ENCODE results near the gene DEAF1.
A peak's percentile ranks its signal among the peaks of the same experiment; 100 is the strongest.
"Not testable (repeated sequence)": the region's sequence is repeated elsewhere in the genome, so short reads cannot be mapped to it uniquely, and the experiment has no call there.

Gene DEAF1

DNA sequence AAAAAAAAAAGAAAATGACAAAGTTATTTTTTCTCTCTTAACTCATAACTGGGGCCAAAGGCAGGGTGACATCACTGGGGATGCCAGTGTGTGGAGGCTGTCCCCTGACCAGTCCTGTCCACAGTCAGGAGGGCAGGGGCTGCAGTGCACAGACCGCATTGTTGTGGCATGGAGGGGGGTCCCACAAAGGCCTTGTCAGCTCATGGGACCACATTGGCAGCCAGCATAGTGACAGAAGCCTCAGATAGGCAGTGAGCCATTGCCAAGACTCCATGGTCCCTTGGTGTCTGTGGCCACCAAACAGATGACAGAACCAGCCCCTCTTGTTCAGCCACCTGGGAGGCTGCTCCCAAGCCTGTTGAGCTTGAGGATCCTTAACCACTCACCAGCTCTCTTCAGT is 4.7 kb upstream of the DEAF1 start:
- no peak for DNase-seq

DNA sequence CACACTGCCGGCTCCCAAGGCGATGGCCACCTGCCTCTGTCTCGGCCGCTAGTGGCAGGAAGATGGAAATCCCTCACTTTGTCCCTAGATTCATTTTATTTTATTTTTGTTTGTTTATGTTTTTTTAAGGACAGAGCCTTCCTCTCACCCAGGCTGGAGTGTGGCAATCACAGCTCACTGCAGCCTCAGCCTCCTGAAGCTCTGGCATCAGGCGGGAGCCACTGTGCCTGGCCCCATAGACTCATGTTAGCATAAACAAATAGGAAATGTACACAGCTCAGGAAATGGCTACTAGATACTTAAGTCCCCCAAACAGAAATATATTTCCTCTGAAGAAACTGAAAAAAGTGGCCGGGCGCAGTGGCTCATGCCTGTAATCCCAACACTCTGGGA is 4.1 kb upstream of the DEAF1 start:
- no peak for DNase-seq

GRCh38 chr11:698493-699115 is 3.6 kb upstream of the DEAF1 start:
- no peak for DNase-seq

DNA sequence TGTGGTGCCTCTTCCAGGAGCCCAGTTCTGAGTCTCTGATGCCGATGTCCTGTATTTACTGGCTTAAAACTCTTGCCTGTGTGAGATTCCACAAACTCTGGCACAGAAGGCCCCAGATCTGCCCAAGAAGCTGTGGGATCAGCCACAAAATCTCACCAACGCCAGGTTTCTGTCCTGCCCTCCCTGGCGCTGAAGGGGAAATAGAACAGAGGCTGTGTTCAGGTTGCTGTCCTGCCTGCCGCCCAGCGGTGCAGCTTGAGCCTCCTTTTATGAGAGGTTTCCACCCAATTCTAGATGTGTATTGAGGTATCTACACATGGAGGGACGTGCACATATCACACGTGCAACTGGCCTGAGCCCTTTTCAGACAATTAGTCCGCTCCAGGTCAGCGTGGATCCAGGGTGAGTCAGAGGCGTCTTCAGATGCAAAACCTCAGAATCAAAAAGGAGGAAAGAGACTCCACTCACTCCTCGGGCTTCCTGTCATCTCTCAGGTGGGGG is 2.8 kb upstream of the DEAF1 start:
- no peak for DNase-seq

DNA sequence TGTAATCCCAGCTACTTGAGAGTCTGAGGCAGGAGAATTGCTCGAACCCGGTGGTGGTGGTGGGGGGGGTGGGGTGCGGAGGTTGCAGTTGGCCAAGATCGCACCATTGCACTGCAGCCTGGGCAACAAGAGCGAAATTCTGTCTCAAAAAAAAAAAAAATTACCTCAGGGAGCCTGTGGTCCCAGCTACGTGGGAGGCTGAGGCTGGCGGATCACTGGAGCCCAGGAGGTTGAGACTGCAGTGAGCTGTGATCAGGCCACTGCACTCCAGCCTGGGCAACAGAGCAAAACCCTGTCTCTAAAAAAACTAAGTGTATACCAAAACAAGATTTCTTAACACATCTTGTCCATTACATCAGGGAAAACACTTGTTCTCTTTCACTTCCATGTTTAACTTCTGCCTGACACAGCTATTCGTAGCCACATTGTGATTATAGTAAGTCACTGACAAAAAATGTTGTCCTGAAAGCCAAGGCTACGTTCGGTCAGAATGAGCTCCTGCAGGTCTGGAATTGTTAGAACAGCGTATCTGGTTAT is 2.0 kb upstream of the DEAF1 start:
- no peak for DNase-seq

DNA sequence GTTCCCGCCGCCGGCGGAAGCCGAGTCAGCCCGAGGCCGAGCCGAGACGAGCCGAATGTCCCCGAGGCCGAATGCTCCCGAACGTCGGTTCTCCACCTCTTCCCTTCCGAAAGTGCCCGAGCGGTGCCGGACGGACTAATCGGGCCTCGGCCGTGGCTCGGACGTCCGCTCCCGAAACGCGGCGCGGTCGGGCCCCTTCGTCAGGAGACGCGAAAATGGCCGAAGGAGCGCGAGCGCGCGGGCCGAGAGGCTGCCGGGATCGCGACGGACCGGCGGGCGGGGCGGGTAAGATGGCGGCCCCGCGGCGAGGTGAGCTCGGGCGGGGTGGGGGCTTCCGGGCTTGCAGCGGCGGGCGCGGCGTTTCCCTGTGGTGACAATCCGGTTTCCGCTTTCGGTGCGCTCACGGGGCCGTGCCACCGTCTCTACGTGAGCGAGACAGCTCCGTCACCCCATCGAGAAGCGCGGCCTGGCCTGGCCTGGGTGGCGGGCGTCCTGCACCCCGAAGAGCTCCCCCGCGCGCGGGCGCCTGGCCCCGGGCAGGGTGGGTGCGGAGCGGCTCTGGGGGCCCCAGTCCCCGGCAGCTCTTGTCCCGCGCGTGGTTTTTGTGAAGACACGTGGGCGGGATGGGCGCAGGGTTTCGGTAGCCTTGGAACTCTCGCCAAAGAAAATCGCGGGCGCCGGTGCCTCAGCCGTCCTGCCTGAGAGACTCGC is 671 bp upstream of the DEAF1 start, which contains the start of gene TMEM80:
TMEM80 (plus strand) TSS at position 279 of the 711 bp plus-strand sequence; CDS start at position 291, 12 bp downstream.
- peak; percentile 97 for DNase-seq

DNA sequence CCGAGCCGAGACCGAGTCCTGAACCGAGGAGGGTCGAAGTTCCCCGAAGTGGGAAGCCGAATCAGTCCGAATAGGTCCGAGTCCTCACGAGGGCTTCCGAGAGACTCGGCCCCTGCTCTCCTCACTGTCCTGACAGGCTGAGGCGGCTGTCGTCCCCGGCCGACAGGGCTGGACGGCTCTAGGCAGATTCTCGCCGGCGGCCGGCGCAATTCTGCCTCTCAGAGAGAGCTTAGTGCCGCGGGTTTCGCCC is 191 bp upstream of the DEAF1 start:
- DNase-seq, result no peak

DNA sequence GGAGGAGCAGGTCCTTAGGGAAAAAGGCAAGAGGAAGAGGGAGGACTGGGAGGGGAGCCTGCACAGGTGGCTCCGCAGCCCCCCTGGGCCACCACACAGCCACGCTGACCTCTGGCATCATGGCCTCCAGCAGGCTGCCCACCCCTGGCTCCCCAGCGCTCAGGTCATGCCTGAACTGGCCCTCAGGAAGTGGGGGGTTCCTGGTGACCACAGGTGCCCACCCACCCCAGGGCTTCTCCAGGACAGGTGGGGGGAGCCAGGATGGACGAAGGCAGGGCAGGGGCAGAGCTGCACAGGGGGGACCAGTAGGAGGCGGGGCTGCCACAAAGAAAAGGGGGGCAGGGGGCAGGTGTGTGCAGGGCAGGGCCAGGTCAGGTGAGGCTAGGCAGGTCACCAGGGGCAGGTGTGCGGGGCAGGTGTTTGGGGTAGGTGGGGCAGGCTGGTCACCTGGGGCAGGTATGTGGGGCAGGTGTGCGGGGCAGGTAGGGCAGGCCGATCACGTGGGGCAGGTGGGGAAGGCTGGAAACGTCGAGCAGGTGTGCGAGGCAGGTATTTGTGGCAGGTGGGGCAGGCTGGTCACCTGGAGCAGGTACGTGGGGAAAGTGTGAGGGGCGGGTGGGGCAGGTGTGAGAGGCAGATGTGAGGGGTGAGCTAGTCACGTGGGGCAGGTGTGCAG is 997 bp downstream of the DEAF1 start:
- DNase-seq, result no peak

DNA sequence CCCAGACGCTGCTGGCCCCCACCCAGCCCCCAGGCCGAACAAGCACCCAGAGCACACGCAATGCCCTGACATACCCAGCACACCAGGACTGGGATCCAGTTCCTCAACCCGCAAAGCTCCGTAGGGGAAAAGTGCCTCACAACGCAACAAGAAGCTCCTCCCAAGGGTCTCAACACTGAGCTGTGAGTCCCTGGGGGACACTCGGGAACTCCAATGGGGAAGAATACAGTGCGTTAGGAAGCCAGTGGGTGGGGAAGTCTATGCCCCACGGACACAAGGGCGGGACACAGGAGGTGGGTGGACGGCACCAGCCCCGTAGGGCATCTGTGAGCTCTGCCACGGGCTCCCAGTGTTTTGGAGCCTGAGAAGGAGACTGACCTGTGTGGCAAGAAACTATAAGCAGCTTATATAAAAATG is 1.6 kb downstream of the DEAF1 start:
- DNase-seq, result no peak

- no peak for DNase-seq
Measured at GRCh38 chr11:692824-693414, 2.1 kb downstream of the DEAF1 start.

DNA sequence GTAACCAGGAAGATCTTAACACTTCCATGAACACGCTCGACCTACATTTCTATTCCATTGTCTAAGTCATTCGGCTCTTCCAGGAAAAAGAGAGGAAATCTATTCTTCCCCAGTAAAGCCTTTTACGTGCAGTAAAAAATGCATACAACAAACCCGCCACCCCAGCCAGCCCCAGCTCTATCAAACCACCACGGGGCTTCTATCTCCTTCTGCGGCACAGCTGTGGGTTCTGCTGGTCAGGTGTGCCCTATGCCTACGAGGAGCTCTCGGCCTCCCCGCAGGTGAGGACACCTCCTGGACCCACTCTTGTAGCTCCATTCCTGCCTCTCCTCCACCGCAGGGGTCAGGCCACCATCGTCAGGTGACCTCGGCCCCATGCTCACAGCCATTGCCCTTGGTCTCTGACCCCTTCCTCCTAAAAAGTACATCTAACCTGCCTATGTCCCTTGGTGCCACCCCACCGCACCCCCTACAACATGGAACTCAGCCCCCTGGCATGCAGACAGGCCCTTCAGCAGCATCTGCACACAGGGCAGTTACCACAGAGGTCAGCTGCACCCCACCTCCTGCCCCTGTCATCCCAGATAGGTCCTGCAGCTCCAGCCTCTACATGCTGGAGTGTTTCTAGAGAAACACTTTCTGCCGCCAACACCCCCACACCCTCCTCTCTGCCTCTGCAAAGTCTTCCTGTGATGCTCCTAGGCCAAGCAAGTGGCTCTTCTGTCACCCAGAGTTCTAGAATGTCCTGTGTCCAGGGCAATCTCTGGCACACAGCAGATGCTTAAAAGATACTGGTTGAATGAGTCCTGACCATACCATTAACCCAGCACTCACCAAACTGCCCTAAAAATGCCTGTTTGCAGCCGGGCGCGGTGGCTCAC is 3.1 kb downstream of the DEAF1 start:
- DNase-seq, result no peak

DNA sequence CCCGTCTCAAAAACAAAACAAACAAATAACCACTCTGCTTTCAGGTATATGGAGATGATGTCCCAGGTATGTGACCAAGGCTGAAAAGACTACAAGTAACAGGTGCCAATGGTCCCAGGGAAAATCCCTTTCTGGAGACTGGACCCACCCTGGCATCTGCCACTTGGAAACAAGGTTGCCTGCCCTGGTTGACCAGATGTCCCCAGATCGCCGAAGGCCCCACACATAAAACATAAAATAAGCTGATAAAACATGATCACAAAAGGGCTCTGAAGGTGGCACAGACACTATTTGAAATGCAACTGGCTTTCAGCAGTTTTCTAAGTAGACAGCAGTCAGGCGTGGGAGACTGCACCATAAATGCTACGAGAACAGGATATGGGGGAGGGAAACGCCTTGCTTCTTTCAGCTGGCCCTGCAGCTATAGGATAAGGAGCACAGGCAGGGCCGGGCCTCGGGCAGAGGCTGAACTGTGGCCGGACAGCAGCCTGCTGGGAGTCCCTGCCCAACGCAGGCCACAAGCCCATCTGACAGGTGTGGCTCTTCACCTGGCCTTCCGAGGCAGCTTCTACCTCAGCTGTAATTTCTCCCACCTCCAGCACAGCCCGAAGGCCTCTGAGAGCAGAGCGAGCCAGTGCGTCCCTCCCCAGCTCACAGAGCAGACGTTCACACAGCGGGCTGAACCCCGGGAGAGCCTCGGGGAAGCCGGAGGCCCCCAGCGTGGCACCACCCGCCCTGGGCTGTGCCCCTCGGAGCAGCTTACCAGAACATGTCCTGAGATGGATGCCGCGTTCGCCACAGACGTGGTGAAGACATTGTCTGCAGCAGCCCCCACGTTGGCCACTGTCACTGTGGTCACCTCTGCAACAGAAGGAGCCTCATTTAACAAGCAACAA is 4.0 kb downstream of the DEAF1 start:
- DNase-seq, result no peak

- DNase-seq, result not testable (repeated sequence)
Measured at GRCh38 chr11:690244-690643, 4.8 kb downstream of the DEAF1 start.

GRCh38 chr11:689625-690024 is 5.4 kb downstream of the DEAF1 start:
- no peak for DNase-seq

- no peak for DNase-seq
Measured at GRCh38 chr11:688681-689080, 6.3 kb downstream of the DEAF1 start.

DNA sequence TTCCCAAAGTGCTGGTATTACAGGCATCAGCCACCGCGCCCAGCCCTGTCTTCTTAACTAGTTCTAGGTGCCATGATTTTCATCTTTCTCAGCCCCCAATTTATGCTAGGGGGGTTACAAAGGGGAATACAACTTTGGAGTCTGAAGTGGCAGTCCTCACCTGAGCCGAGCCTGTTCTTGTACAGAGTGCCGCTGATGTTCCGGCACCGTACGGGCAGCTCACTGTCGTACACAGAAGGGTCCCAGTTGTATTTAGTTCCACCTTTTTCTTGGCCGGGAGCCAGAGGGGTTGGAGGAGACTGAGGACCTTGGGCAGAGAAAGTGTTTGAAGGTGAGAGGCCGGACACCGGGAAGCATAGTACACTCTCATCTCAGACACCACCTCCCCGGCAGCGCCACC is 7.3 kb downstream of the DEAF1 start:
- no peak for DNase-seq

GRCh38 chr11:686451-687243 is 8.4 kb downstream of the DEAF1 start:
- DNase-seq, result no peak

DNA sequence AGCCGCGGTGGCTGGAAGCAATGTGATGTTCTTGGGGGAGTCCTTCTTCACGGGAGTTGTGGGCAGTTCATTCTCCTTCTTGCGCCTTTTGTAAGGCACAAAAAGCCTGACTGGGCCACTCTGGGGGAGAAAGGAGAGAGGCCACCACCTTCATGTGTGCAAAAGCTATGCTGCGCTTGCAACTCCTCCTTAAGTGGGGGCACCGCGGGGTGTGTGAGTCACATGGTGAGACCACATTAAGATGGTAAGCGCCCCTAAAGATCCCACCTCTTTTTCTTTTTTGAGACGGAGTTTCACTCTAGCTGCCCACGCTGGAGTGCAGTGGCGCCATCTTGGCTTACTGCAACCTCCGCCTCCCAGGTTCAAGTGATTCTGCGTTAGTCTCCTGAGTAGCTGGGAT is 14.1 kb downstream of the DEAF1 start:
- no peak for DNase-seq

GRCh38 chr11:680476-680875 is 14.5 kb downstream of the DEAF1 start:
- DNase-seq, result no peak
